Stimulated activated CD8-positive, alpha-beta memory T cell treated with anti-CD3 and anti-CD28 coated beads, Interleukin-4, amount 100 ng/mL, for 1 hour (primary cell): ENCODE measurements around the gene P2RY14.
"Not testable (repeated sequence)": the region's sequence is repeated elsewhere in the genome, so short reads cannot be mapped to it uniquely, and the experiment has no call there.

Experiments used
- DNase-seq, 2 donors: peaks; one replicate each; pipeline ENCODE4 v3.0.0-alpha.2; 2020; ENCODE audit warnings: low read depth in 2 of 2, low spot score in 1 of 2

P2RY14 gene

GRCh38 chr3:151191095-151191494, 87.2 kb downstream of the P2RY14 start:
- no peak for DNase-seq

GRCh38 chr3:151183265-151183671, 95.1 kb downstream of the P2RY14 start:
- DNase-seq, result no peak

GRCh38 chr3:151182349-151183079, 95.8 kb downstream of the P2RY14 start:
- DNase-seq, result no peak

GRCh38 chr3:151178208-151178845, 100.0 kb downstream of the P2RY14 start:
- no peak for DNase-seq

- DNase-seq, result no peak
These were observed 102.4 kb downstream of the P2RY14 start for GRCh38 chr3:151175952-151176351.

- no peak for DNase-seq
These were observed 104.0 kb downstream of the P2RY14 start for GRCh38 chr3:151174351-151174750.

- no peak for DNase-seq
These were observed 107.1 kb downstream of the P2RY14 start for GRCh38 chr3:151171145-151171757.

- DNase-seq, result not testable (repeated sequence)
These were observed 108.2 kb downstream of the P2RY14 start for GRCh38 chr3:151169948-151170679.

GRCh38 chr3:151169262-151169947, 108.9 kb downstream of the P2RY14 start:
- no peak for DNase-seq

- DNase-seq, result peak; percentile 63 to 73
These were observed 109.9 kb downstream of the P2RY14 start for GRCh38 chr3:151168269-151169094.

GRCh38 chr3:151166161-151166560, 112.2 kb downstream of the P2RY14 start:
- DNase-seq, result no peak

GRCh38 chr3:151165226-151165625, 113.1 kb downstream of the P2RY14 start:
- DNase-seq, result no peak
